NCI-H82 (cell line): ENCODE results near the gene ZCCHC9.

ENCODE experiments used
- DNase-seq: peaks from one replicate; lab custom pipeline; 2025; lab: John Stamatoyannopoulos, UW

ZCCHC9 gene

GRCh38 chr5:81359108-81359507 lies 57.7 kb downstream of the ZCCHC9 start:
- no peak for DNase-seq

GRCh38 chr5:81359881-81360280 lies 58.5 kb downstream of the ZCCHC9 start:
- DNase-seq = no peak

GRCh38 chr5:81360640-81361039 lies 59.3 kb downstream of the ZCCHC9 start:
- no peak for DNase-seq

- DNase-seq = peak; percentile 43
Observed at GRCh38 chr5:81361600-81361999, 60.2 kb downstream of the ZCCHC9 start.
